K562 (cell line): ENCODE results near the gene ANKRD24. TPM values are rescaled to one million over a fixed set of nuclear protein-coding genes. Genes with fewer than 3 reads are reported as not detected.

ENCODE experiments used
- ATF6 ChIP-seq: sonication (generic); formaldehyde crosslinking; IDR thresholded peaks from 2 replicates; pipeline ENCODE4 v1.4.0; 2020; ENCODE audit warnings: mild to moderate bottlenecking, missing genetic modification reagents
- CCAR2 ChIP-seq: fragments of 200-400 bp; formaldehyde crosslinking; IDR thresholded peaks from 2 replicates; pipeline ENCODE4 v1.6.1; 2017; ENCODE audit warnings: mild to moderate bottlenecking, low read depth, low read length
- CUX1 ChIP-seq: fragments of 200-800 bp; sonication (Bioruptor generic); IDR thresholded peaks from 2 replicates; pipeline ENCODE4 v1.6.1; 2016; ENCODE audit warnings: missing genetic modification characterization, missing compliant biosample characterization
- KAT8 ChIP-seq: fragments of 450-650 bp; IDR thresholded peaks from 2 replicates; pipeline ENCODE4 v1.6.1; 2016; ENCODE audit warnings: low read depth, mild to moderate bottlenecking
- NEUROD1 ChIP-seq: fragments of 150-350 bp; IDR thresholded peaks from 2 replicates; pipeline ENCODE4 v1.6.1; 2014; ENCODE audit warnings: borderline replicate concordance, low read length, low read depth; ENCODE audit not compliant: partially characterized antibody
- NR1H2 ChIP-seq: sonication (generic); formaldehyde crosslinking; IDR thresholded peaks from 2 replicates; pipeline ENCODE4 v1.4.0; 2020; ENCODE audit warnings: mild to moderate bottlenecking, missing genetic modification reagents
- NR2C1 ChIP-seq, 2 experiments: fragments of 450-650 bp; IDR thresholded peaks; 2 replicates each; pipeline ENCODE4 v1.6.1; 2017; ENCODE audit warnings: mild to moderate bottlenecking in 2 of 2, antibody characterized with exemption in 1 of 2, inconsistent platforms in 1 of 2, missing compliant biosample characterization in 1 of 2, missing genetic modification characterization in 1 of 2
- NRF1 ChIP-seq, 2 experiments: fragments of 450-650 bp; IDR thresholded peaks in 1 of 2; conservative IDR thresholded peaks in 1 of 2; 2 replicates each; pipeline ENCODE4 v1.6.1; 2014; ENCODE audit warnings: mild to moderate bottlenecking in 2 of 2
- POLR3A ChIP-seq: IDR thresholded peaks from 2 replicates; pipeline ENCODE4 v1.6.1; 2011; ENCODE audit warnings: borderline replicate concordance, mild to moderate bottlenecking, moderate library complexity; ENCODE audit not compliant: insufficient read length, insufficient read depth; ENCODE audit errors: extremely low read depth
- PRPF4 ChIP-seq: fragments of 200-400 bp; formaldehyde crosslinking; IDR thresholded peaks from one replicate; pipeline ENCODE4 v1.6.1; 2017; ENCODE audit warnings: low read length, low read depth, mild to moderate bottlenecking; ENCODE audit not compliant: insufficient read depth, poor library complexity, severe bottlenecking
- RUNX1 ChIP-seq: sonication (generic); IDR thresholded peaks from 2 replicates; pipeline ENCODE4 v1.6.1; 2016; ENCODE audit warnings: antibody characterized with exemption, low read depth
- SAP30 ChIP-seq: fragments of 200-600 bp; sonication (generic); IDR thresholded peaks from 2 replicates; pipeline ENCODE4 v1.6.1; 2012; ENCODE audit warnings: borderline replicate concordance, low read depth, mild to moderate bottlenecking, moderate library complexity, low read length, control low read depth, inconsistent platforms; ENCODE audit not compliant: insufficient read depth, poor library complexity, severe bottlenecking
- STAG1 ChIP-seq: sonication (generic); formaldehyde crosslinking; IDR thresholded peaks from 2 replicates; pipeline ENCODE4 v1.5.0; 2020; ENCODE audit warnings: missing genetic modification reagents, borderline replicate concordance
- TAF9B ChIP-seq: fragments of 450-650 bp; IDR thresholded peaks from 2 replicates; pipeline ENCODE4 v1.6.1; 2018; ENCODE audit warnings: mild to moderate bottlenecking; ENCODE audit not compliant: partially characterized antibody
- TFAM ChIP-seq: fragments of 250-450 bp; sonication (Bioruptor Pico); conservative IDR thresholded peaks from 2 replicates; pipeline ENCODE4 v1.5.0; 2021; ENCODE audit warnings: mild to moderate bottlenecking, moderate library complexity
- ZFP30 ChIP-seq: fragments of 250-450 bp; sonication (Bioruptor Pico); IDR thresholded peaks from 2 replicates; pipeline ENCODE4 v1.8.0; 2022; ENCODE audit warnings: moderate library complexity, mild to moderate bottlenecking, inconsistent platforms, borderline replicate concordance
- ZNF12 ChIP-seq: sonication (generic); formaldehyde crosslinking; IDR thresholded peaks from 2 replicates; pipeline ENCODE4 v1.4.0; 2020; ENCODE audit warnings: mild to moderate bottlenecking, missing genetic modification reagents
- ZNF124 ChIP-seq: sonication (generic); formaldehyde crosslinking; IDR thresholded peaks from 2 replicates; pipeline ENCODE4 v1.8.1; 2022; ENCODE audit warnings: missing genetic modification reagents
- ZNF431 ChIP-seq: sonication (generic); formaldehyde crosslinking; IDR thresholded peaks from 2 replicates; pipeline ENCODE4 v1.8.0; 2022; ENCODE audit warnings: mild to moderate bottlenecking, missing genetic modification reagents
- polyA plus RNA-seq, 8 experiments: library from polyadenylated mRNA; depleted of rRNA in 4 of 8; stranded (reverse) in 5 of 8; unstranded in 3 of 8; fragments of >200 nt; fragmentation: Nextera tagmentation in 2 of 8; fragmentation: Illumina TruSeq in 1 of 8; extraction: Ambion mirVana in 2 of 8; extraction: Trizol in 1 of 8; gene quantifications; 2 replicates each; pipeline versions ENCODE4 v1.2.1 to v1.2.3, GENCODE V29; 2011 to 2014; ENCODE audit warnings: inconsistent platforms in 1 of 8, missing spikeins in 1 of 8
- total RNA-seq, 7 experiments: library from RNA; depleted of rRNA in 6 of 7; stranded (reverse); fragments of >200 nt in 6 of 7; fragmentation: Illumina TruSeq in 2 of 7; extraction: Trizol in 2 of 7; gene quantifications; 2 replicates each; pipeline versions ENCODE4 v1.2.1 to v1.2.3, GENCODE V29; 2011 to 2021; ENCODE audit warnings: low replicate concordance in 1 of 7

ANKRD24 gene
- total and polyA plus RNA-seq, 9 of the 15 experiments (the other 6 are each of a cell fraction or from before 2014, with no cell fraction given), result 0.07 to 0.12 (median 0.09) TPM; not detected in 5

GRCh38 chr19:4233282-4233853 lies 50.9 kb downstream of the ANKRD24 start (continued):
- TF ChIP-seq NR2C1 (IDR thresholded peaks at IDR 0.05), result 0 out of 2 replicates have a peak, but pooled peaks have one; percentile 23
- no peak for TF ChIP-seq NR2C1 (tag; IDR thresholded peaks at IDR 0.05)
- TF ChIP-seq NEUROD1, result no peak
- no peak for TF ChIP-seq ZNF124 (CRISPR knock-in tag)
- TF ChIP-seq STAG1 (CRISPR knock-in tag), result peak; percentile 21; the same call in 1 of the 2 replicates
- no peak for TF ChIP-seq TAF9B
- TF ChIP-seq POLR3A, result no peak
- TF ChIP-seq PRPF4, result no peak
- no peak for TF ChIP-seq RUNX1
- TF ChIP-seq CCAR2, result no peak
- no peak for TF ChIP-seq TFAM (CRISPR knock-in tag)
- no peak for TF ChIP-seq SAP30
- TF ChIP-seq NR1H2, result no peak
- TF ChIP-seq ATF6, result no peak
- no peak for TF ChIP-seq ZNF431 (CRISPR knock-in tag)
- no peak for TF ChIP-seq NRF1 (conservative IDR thresholded peaks at IDR 0.05 in 1 of 2, IDR thresholded peaks at IDR 0.05 in 1 of 2)
- TF ChIP-seq ZFP30 (CRISPR knock-in tag), result no peak
- no peak for TF ChIP-seq KAT8
- TF ChIP-seq ZNF12 (CRISPR knock-in tag), result no peak
- TF ChIP-seq CUX1 (CRISPR knock-in tag), result no peak
